ENCODE data around the gene KCNH5.

Gene KCNH5

DNA sequence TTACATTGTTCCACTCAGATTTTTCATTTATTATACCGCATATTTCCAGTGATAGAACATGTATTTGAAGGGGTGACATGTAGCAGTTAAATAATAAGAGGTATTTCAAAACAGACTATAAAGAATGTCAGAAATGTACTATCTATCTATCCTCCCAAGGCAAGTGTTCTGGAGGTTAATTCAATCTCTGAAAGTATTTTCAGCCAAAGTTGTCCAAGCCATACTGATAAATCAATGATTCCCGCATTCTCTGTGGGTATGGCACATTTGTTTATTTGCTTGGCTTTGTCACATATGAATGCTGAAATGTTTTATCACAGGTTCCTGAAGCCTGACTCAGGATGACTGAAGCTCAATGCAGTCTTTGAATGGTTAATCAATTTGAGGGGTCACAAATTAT lies 35.8 kb downstream of the KCNH5 start:
- no peak for DNase-seq (ENCODE audit: extremely low read depth, low read depth)
- TF ChIP-seq, protein P1, sequence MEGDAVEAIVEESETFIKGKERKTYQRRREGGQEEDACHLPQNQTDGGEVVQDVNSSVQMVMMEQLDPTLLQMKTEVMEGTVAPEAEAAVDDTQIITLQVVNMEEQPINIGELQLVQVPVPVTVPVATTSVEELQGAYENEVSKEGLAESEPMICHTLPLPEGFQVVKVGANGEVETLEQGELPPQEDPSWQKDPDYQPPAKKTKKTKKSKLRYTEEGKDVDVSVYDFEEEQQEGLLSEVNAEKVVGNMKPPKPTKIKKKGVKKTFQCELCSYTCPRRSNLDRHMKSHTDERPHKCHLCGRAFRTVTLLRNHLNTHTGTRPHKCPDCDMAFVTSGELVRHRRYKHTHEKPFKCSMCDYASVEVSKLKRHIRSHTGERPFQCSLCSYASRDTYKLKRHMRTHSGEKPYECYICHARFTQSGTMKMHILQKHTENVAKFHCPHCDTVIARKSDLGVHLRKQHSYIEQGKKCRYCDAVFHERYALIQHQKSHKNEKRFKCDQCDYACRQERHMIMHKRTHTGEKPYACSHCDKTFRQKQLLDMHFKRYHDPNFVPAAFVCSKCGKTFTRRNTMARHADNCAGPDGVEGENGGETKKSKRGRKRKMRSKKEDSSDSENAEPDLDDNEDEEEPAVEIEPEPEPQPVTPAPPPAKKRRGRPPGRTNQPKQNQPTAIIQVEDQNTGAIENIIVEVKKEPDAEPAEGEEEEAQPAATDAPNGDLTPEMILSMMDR (IDR thresholded peaks at IDR 0.05; ENCODE audit: low read depth, low read length): no peak

DNA sequence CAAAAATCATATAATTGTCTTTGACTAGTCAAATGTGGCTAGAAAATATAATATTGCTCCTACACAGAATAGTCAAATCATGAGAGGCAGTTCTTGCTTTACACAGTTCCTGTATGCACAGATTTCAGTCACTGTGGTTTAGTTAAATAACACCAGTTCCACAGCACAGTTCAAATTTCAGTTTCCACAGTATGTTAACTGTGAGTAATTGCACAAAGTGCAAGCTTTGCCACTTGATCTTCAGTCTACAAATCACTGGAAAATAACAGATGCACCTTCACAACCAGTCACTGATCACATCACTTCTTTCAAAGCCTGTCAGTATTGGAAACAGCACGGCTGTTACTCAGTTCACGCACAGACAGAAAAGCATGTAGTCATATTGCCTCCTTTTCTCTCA lies 38.7 kb downstream of the KCNH5 start:
- DNase-seq (ENCODE audit: extremely low read depth, low read depth): no peak
- TF ChIP-seq, protein P1 (IDR thresholded peaks at IDR 0.05; ENCODE audit: low read depth, low read length): no peak

DNA sequence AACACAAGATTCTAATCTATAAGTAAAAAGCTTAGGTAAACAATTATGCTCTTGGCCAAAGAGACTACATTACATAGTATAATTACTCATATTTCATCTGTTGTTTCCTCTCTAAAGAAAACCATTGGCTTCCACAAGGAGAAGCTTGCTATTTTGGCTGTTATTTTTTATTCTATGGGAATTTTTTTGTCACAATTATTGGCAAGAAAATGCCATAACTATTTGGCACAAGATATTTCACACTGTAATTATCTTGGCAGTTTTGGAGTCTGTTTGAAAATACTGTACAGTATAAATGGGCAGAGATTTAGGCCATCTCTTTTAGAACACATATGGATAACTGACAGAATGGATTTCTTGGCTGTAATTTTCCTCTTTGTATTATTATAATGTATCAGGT lies 51.2 kb downstream of the KCNH5 start:
- DNase-seq (ENCODE audit: extremely low read depth, low read depth): no peak
- TF ChIP-seq, protein P1 (IDR thresholded peaks at IDR 0.05; ENCODE audit: low read depth, low read length): no peak

DNA sequence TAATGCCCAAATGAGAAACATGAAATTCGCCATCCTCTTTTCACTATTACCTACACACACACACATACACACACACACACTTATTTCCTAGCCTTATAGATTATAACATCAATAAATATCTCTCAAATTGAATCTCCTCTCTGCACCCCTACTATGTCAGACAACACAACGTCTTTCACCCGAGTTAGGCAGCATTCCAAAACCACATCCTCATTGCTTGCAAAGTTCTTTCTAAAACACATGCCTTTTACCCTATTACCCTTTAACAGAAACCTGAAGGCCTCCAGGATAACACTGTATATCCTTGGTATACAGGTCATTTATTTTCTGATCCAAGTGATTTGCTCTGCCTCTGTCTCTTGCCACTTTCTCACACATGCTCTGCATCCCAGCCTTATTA lies 56.3 kb downstream of the KCNH5 start:
- TF ChIP-seq, protein P1 (IDR thresholded peaks at IDR 0.05; ENCODE audit: low read depth, low read length): no peak
- no peak for DNase-seq (ENCODE audit: extremely low read depth, low read depth)

DNA sequence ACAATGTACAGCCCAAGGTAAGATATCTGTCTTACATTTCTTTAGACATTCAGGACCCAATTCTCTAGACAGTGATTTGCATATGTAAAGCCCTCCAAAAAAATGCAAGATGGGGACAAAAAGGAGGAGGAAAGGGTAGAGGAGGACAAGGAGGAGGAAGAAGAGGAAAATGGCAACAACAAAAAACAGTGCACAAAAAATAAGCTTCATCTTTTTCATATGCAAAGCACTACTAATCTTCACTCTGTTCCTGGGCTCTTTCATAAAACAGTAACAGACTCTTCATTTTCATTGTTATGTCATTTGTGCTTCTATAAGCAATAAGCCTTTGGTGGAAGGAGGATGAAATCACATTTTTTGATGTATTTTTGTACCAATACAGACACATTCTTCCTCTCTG lies 61.4 kb downstream of the KCNH5 start:
- no peak for DNase-seq (ENCODE audit: extremely low read depth, low read depth)
- TF ChIP-seq, protein P1 (IDR thresholded peaks at IDR 0.05; ENCODE audit: low read depth, low read length): no peak

DNA sequence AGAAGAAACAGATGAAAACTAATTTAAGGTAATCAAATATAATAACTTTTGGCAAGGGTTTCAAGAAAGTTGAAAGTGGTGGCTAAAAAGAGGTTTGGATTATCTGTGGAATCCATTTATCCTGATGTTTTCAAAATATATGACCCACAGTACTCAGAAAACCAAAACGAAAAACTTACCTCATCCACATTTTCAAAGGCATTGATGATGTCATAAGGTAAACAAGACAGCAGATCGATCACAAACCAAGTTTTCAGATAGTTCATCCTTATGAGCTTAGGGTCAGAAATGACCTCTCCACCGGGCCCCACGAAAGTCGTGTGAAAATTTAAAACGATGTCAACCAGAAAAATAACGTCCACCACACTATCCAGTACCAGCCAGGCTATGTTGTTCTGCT lies 64.6 kb downstream of the KCNH5 start:
- TF ChIP-seq, protein P1 (IDR thresholded peaks at IDR 0.05; ENCODE audit: low read depth, low read length): no peak

DNA sequence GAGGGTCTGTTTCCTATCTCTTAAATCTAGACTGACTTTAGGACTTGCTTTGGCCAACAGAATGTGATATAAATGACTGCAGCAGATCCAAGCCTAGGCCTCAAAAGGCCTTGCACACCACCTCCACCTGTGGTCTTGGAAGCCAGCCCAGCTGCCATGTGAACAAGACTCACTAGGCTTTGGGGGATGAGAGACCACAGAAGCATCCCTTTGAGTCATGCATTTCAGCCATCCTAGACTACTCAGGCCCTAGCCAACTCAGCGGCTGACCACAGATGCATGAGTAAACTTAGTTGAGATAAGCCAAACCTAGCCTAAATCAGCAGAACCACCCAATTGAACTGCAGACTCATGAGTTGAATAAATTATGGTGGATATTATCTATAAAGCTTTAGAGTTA lies 87.7 kb downstream of the KCNH5 start:
- TF ChIP-seq, protein P1 (IDR thresholded peaks at IDR 0.05; ENCODE audit: low read depth, low read length): no peak
- DNase-seq (ENCODE audit: extremely low read depth, low read depth): no peak

More for the DNA sequence above, 64.6 kb downstream of the KCNH5 start:
- DNase-seq (ENCODE audit: extremely low read depth, low read depth): no peak

Measured in AG09319 (cell line).